Measurements from ENCODE around the gene BTN3A1. TPM values are rescaled to one million over a fixed set of nuclear protein-coding genes. Genes with fewer than 3 reads are reported as not detected.
"Not testable (repeated sequence)": the region's sequence is repeated elsewhere in the genome, so short reads cannot be mapped to it uniquely, and the experiment has no call there.

Gene BTN3A1
- total RNA-seq, 4 donors from 2014 or later = 34.9 to 84.2 (median 48.5) TPM

GRCh38 chr6:26415791-26416190 lies 13.7 kb downstream of the BTN3A1 start:
- Histone ChIP-seq H3K27me3 (no peaks in the 10 kb centered on the region), H3K4me1 (peaks cover 0 to 4% (median 0%) of the 10 kb centered on the region in 4 donors), H3K27ac (no peak overlapping the region), H3K4me3 (no peak overlapping the region), H3K9me3 (peaks cover 0 to 6% (median 0%) of the 10 kb centered on the region in 4 donors), H3K36me3 (peaks cover 0 to 23% (median 0%) of the 10 kb centered on the region in 3 donors)
- TF ChIP-seq POLR2A (IDR thresholded peaks at IDR 0.05) = no peak
- no peak for TF ChIP-seq CTCF (IDR thresholded peaks at IDR 0.05)
- DNase-seq = no peak

GRCh38 chr6:26416288-26416687 lies 14.2 kb downstream of the BTN3A1 start:
- peaks cover 0 to 19% (median 0%) of the 10 kb centered on the region in 3 donors for H3K36me3 ChIP-seq
- DNase-seq = no peak
- no peak overlapping the region for H3K4me3 ChIP-seq
- H3K9me3 ChIP-seq = peaks cover 0 to 6% (median 0%) of the 10 kb centered on the region in 4 donors
- TF ChIP-seq CTCF (IDR thresholded peaks at IDR 0.05) = no peak
- H3K27ac ChIP-seq = no peak overlapping the region
- H3K27me3 ChIP-seq = no peaks in the 10 kb centered on the region
- H3K4me1 ChIP-seq = peaks cover 0 to 6% (median 0%) of the 10 kb centered on the region in 4 donors

GRCh38 chr6:26418077-26418476 lies 16.0 kb downstream of the BTN3A1 start:
- H3K27ac ChIP-seq, H3K36me3 ChIP-seq, H3K4me3 ChIP-seq, H3K27me3 ChIP-seq, DNase-seq, H3K9me3 ChIP-seq: not testable (repeated sequence)
- H3K4me1 ChIP-seq = peaks cover 0 to 17% (median 0%) of the 10 kb centered on the region in 4 donors

GRCh38 chr6:26418795-26419194 lies 16.7 kb downstream of the BTN3A1 start:
- H3K9me3 ChIP-seq, H3K4me3 ChIP-seq, H3K27me3 ChIP-seq, H3K27ac ChIP-seq, H3K36me3 ChIP-seq, DNase-seq: not testable (repeated sequence)
- H3K4me1 ChIP-seq = peaks cover 0 to 18% (median 0%) of the 10 kb centered on the region in 4 donors

GRCh38 chr6:26420688-26421171 lies 18.7 kb downstream of the BTN3A1 start:
- peaks cover 0 to 26% (median 0%) of the 10 kb centered on the region in 4 donors for H3K4me1 ChIP-seq
- peak overlapping the region in 3 of 4 donors; percentile 59 to 79 (median 66) for H3K4me3 ChIP-seq
- H3K27ac ChIP-seq = peak overlapping the region; percentile 74 to 81 (median 79)
- H3K36me3 ChIP-seq = no peaks in the 10 kb centered on the region
- no peak for TF ChIP-seq POLR2A (IDR thresholded peaks at IDR 0.05)
- TF ChIP-seq CTCF (IDR thresholded peaks at IDR 0.05) = peak in 4 of 6 experiments; percentile 32 to 47 (median 40)
- H3K9me3 ChIP-seq = peaks cover 0 to 6% (median 0%) of the 10 kb centered on the region in 4 donors
- peak in 1 of 3 donors; percentile 62 for DNase-seq
- no peaks in the 10 kb centered on the region for H3K27me3 ChIP-seq

- Histone ChIP-seq H3K9me3 (peaks cover 0 to 6% (median 0%) of the 10 kb centered on the region in 4 donors), H3K36me3 (no peaks in the 10 kb centered on the region), H3K27ac (peak overlapping the region; percentile 74 to 81 (median 79)), H3K4me3 (peak overlapping the region; percentile 59 to 79 (median 65)), H3K4me1 (peaks cover 0 to 26% (median 0%) of the 10 kb centered on the region in 4 donors), H3K27me3 (no peaks in the 10 kb centered on the region)
- TF ChIP-seq POLR2A (IDR thresholded peaks at IDR 0.05) (peak in 1 of 2 donors; percentile 41), CTCF (IDR thresholded peaks at IDR 0.05) (no peak)
- DNase-seq = peak; percentile 64 to 84 (median 73)
Measured at GRCh38 chr6:26421259-26422144, 19.4 kb downstream of the BTN3A1 start.
